Globus pallidus (tissue), 1 donor: ENCODE data around the gene BMP6.

Experiments used
- DNase-seq: peaks from one replicate; pipeline ENCODE4 v3.0.0-alpha.2; 2015; ENCODE audit warnings: low spot score

Gene BMP6

DNA sequence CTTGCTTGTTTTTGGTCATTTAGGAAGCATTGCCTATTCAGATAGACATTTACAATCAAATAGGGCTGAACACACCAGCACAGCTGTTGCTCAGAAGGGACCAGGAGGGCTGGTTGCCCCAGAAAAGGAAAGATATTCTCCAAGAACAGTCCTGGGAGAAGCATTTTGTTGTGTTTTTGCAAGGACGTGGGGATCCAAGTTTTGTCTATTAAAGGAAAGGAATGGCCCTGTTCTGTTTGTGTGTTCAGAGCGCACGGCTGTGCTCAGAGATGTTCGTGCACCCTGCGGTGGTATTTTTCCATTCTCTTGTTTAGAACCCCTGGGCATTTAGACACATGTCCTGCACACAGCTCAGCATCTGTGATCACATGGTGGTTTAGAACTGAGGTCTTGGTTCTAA is 102.2 kb downstream of the BMP6 start:
- DNase-seq = no peak

DNA sequence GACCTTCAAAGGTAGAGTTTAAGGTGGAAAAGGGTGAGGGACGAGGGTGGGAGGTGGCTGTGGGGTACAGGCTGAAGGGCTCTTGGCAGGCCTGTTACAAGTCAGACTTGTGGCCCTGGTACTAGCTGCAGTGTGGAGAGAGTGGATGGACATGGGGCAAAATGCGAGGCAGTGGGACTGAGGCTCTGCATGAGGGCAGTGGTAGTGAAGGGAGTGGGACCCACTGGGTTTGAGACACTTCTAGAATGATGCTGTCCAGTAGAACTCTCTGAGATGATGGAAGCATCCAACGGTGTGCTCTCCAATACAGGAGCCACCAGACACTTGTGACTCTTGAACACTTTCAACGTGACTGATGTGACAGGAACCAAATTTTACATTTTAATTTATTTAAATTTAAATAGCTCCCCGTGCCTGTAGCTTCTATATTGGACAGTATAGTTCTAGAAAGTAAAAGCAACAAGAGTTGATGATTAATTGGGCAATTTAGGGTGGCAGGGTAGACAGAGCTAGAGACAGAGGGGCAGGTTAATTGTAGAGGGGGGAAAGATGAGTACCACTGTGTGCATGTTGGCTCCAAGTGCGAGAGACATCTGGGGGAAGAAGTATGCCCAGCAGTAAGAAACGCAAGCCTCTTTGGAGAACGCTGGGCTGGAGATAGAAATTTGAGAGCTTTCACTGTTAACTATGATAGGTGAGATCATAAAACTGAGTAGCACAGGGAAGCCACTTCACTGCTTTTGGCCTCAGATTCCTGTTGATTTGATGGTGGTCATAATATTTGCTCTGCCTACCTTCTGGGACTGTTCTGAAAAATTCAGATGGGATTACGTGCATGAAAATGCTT is 107.2 kb downstream of the BMP6 start:
- no peak for DNase-seq

DNA sequence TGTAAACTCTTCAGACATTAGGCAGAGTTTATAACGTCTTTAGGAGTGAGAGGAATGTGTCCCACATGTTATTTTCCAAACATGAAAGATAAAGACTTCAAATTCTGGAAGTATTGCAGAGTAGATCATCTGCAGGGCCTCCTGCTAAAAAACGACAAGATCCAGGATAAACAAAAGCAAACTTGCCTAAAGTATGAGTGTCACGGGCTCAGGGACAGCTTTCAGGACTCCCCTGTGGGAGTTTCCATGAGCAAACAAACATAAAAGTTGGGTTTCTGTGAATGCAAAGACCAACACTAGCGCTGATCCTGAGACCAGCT is 107.8 kb downstream of the BMP6 start:
- DNase-seq = no peak

DNA sequence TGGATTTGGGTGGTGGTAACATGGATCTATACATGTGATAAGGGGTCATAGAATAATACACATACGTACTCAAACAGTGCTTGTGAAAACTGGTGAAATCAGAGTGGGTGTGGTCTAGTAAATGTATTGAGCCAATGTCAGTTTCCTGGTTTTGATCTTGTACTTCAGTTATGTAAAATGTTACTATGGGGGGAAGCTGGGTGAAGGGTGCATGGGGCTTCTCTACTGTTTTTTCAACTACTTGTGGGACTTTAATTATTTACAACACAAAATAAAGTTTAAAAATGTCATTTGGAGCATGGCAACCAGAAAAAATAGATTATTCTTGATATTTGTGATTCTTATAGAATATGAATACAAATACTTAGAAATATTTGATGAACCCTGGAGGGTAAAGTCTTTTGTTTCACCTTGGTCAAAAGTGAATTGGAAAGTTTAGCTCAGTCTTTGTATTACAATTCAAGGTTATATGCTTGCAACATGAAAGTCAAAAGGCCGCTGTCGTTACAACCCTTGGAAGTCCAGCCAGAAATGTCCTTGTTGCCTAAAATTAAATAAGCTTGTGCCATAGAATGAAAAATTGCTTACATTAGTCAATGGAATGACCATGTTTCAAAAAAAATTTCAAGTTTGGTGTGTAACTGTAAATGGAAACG is 110.6 kb downstream of the BMP6 start:
- DNase-seq = no peak

DNA sequence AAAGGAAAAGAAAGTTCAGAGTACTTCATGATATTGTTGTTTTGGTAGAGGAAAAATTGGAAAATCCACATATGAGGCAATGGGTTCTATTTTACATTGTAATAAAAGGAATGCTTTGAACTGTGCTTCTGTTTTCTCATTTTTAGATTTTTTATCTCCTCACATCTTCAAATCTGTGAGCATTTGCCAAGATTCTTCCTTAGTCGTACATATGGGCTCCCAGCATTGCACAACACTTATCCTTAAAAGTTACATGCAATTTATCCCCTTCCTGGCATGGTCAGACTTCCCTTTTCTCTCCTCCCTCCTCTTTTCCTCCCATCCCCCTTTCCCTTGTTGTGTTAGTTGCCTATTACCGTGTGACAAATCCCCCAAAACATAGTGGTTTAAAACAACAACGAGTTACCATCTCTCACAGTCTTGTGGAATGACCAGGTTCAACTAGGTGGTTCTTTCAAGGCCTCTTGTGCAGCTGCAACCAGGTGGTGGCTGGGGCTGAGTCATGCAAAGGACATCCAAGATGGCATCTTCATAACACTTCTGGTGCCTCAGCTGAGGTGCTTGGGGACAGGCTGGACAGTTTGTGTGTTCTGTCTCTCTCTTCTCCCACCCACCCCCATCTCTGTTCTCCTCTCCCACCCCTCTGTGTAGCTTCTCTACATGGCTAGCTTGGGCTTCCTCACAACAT is 116.0 kb downstream of the BMP6 start:
- no peak for DNase-seq

DNA sequence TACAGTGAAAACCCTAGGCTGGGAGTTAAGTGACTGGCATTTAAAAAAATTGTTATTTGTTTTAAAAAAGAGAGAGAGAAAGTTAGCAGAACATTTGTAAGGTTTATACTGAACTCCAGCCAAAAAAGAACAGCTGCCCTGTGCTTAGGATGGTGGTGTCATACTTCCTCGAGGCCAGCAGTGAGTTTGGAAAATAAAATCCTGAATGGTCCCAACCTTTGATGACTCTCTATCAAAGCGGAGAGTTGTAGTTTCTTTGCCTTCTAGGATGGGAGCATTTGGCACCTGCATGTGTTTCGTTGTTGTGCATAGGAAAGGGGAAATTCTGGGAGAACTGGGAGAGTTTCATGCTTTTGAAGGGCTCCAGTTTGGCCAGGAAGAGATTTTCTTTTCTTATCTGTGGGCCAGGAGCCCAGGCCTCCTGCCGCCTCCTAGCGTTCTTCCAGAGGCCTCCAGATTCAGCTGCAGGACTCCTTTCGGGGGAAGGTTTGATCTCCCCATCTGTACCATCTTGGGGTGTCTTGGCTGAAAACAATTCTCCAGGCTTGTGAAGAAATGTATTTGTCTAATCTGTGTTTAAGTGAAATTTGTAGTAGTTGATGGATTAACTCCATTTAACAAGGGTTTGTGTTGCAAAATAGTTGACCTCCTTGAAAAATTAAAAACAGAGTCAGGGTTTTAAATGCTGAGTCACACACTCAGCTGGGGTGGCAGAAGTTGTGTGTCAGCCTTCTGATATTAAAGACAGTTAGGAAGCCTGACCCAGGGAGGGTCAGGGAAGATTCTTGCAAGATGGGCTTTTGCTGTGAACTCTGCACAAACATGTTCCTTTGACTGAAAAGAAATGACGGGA is 121.3 kb downstream of the BMP6 start:
- DNase-seq = no peak

DNA sequence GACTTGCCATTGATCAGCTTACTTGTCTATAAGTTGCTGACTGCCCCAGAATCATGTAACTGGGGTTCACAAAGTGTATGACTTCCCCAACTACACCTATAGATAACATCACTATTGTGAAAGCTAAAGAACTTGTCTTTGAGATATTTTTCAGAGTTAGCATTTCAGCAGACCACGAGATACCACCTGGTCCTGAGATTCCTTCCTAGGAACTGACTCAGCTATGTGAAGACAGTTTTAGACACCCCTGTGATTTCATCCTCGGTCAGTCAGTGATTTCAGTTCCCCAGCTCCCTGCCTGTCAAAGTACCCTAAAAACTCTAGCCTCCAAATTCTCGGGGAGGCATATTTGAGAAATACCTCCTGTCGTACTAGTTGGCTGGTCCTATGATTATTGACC is 122.3 kb downstream of the BMP6 start:
- DNase-seq = no peak

DNA sequence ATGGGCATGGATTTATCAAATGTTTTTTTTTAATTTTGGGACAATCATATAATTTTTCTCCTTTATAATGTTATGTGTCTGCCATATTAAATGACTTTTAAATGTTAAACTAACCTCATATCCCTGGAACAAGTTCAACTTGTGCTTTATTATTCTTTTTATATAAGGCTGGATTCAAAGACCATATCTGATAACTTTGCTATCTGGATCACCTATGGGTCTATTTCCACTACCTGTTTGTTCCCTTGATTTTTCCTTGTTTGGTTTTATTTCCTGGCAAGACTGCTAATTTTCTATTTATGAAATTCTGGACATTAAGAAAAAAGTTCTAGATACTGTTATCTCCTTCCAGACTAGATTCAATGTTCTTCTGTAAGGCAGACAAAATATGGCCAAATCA is 125.9 kb downstream of the BMP6 start:
- DNase-seq = no peak

DNA sequence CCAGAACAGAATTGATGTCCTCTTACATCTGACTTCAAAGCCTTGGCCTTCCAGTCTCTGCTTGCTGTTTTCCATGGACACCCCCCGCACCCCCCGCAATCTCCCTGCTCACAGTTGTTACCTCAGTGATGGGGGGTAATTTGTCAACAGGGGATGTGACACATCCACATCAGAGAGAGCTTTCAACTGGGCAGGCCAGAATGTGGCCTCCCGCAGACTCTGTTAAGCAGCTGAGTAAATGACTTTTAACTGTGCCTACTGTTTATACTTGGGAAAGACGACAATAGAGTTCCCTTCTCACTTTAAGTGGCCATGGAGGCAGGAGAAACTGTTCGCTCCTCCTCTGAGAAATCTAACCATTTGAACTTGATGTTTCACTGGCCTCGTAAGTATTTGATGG is 133.7 kb downstream of the BMP6 start:
- no peak for DNase-seq

DNA sequence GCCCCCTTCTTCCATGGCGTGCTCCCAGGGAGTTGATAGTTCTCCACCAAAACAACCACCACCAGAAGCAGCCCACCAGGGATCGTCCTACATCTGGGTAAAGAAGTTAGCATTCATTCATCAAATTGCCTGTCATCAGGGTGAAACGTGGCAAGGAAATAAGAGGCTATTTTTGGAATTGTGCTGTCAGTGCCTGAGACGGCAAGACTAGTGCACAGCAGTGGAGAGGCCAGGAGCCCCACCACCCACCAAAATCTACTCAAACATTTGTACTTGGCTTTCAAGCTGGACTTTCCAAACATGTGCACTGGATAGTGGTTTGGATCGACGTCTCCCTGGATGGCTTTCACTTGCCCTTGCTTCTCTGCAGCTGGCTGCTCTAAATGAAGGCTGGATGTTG is 139.9 kb downstream of the BMP6 start:
- no peak for DNase-seq

DNA sequence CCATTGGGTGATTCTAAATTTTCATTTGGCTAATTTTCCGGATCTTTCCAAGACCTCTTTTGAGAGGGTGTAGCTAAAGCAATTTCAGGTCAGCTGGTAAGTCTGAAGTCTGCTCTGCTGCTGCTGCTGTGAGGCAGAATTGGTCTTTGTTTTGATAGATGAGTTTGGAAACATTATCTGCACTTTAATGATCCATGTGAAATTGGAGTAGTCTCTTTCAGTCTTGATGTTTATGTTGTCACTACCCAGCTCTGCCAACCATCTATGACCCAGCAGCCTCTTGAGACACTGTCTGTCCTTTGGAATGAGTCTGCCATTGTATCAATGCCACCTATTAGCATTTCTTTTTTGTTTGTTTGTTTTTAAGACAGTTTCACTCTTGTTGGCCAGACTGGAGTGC is 140.6 kb downstream of the BMP6 start:
- DNase-seq = no peak

DNA sequence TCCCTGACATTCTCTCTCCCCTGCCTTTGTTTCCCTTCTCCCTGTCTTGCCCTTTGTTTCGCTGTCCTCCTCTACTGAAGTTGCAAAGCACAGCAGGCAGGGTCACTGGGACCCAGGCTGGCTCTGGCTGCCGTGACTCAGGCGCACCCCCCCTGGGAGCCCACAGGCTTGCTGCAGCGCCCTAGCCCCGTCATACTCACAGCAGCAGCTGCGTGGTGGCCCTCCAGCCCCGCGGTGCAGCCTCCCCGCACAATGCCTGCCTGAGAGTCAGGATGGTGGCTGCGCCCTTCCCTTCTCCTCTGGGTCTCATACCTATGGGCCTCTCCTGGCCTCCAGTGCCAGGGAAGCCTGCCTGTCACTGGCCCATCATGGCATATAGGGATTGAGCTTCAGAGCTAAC is 143.0 kb downstream of the BMP6 start:
- DNase-seq = no peak

DNA sequence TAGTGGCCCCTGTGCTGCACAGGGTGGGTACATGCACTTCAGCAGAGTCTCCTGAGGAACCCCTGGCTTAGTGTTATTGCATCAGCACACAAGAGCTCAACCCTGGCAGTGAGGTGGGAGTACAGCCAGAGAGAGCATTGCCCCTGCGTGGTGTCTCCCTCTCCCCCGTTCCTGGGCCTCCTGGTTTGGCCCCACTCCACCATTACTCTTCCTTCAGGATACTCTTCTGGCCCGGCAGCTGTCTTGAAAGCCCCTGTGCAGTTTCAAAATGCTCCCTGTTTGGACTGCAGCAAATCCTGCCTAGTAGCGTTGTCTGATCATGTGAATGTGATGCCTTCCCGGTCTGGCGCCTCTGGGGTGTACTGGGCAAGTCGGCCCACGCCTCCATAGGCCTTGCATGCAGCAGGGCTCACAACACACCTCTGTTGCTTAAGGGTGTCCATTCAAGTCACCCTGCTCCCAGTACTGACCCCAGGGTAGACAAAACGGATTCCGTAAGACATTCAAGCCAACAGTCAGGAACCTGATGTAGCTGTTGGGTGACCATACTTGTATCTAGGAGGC is 152.6 kb downstream of the BMP6 start:
- no peak for DNase-seq

DNA sequence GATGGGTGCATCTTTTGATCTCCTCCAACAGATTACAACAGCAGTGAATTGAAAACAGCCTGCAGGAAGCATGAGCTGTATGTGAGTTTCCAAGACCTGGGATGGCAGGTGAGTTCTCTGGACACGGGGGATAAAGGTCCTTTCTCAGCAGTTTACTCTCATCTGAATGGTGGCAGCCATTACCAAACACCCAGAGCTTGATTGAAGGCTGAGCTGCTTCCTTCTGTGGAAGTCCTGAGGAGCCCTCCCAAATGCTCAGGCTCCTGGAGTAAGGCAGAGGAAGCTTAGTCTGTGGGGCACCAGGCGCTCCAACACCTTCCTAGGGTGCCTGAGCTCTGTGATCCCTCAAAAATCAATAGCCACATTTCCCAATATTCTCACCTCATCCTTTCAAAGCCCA is 153.1 kb downstream of the BMP6 start:
- no peak for DNase-seq

DNA sequence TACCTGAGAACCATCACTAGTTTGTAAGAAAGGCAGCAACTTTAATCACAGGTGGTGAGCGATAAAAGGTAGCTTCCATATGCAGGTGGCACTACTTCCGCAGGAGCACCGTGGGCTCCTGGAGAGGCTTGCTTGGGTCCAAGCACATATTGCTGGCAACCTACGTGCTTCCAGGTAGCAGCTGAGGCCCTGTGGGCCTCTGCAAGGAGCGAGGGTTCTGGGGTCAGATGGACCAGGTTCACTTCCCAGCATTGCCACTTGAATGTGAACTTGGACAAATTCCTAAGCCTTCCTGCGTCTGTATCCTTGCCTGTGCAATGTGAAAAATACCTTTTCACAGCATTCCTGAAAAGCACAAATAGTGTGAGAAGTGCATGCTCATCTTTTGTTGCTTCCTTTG is 153.7 kb downstream of the BMP6 start:
- no peak for DNase-seq

DNA sequence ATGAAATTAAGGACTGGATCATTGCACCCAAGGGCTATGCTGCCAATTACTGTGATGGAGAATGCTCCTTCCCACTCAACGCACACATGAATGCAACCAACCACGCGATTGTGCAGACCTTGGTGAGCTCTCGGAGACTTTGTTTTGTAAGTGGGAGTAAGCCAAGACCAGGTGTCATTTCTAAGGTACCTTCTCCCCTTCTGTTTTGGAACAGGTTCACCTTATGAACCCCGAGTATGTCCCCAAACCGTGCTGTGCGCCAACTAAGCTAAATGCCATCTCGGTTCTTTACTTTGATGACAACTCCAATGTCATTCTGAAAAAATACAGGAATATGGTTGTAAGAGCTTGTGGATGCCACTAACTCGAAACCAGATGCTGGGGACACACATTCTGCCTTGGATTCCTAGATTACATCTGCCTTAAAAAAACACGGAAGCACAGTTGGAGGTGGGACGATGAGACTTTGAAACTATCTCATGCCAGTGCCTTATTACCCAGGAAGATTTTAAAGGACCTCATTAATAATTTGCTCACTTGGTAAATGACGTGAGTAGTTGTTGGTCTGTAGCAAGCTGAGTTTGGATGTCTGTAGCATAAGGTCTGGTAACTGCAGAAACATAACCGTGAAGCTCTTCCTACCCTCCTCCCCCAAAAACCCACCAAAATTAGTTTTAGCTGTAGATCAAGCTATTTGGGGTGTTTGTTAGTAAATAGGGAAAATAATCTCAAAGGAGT is 154.2 kb downstream of the BMP6 start:
- no peak for DNase-seq

DNA sequence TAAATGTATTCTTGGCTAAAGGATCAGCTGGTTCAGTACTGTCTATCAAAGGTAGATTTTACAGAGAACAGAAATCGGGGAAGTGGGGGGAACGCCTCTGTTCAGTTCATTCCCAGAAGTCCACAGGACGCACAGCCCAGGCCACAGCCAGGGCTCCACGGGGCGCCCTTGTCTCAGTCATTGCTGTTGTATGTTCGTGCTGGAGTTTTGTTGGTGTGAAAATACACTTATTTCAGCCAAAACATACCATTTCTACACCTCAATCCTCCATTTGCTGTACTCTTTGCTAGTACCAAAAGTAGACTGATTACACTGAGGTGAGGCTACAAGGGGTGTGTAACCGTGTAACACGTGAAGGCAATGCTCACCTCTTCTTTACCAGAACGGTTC is 154.8 kb downstream of the BMP6 start:
- no peak for DNase-seq

DNA sequence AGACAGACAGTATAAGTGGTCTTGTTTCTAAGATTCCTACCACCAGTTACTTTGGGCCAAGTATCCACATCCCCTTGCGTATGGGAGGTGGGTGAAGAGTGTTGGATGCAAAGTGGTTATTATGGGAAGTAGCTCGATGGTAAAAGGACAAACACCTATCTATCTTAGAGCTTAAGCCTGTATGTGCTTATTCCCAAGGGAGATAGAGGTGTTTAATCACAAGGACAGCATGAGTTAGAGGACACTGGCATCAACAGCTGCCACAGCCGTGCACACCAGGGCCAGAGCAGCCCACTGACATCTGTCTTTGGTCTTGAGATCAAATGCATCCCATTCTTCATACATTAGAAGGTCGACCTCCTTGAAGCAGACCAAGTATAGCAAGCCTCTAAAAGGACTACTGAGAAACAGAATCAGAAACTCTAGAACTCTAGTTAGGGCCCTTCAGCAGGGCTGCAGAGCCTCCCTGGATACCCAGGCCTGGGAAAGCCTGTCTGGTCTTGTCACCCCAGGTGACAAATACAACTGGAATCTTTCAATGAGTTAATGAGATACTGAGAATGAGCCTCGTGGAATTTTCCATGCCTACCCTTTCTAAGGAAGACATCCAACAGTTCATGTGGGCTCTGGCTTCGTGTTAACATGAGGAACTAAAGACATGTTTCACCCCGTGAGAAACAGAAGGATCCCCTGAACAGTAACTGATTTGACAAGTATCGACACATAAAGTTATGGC is 156.0 kb downstream of the BMP6 start:
- DNase-seq = no peak

DNA sequence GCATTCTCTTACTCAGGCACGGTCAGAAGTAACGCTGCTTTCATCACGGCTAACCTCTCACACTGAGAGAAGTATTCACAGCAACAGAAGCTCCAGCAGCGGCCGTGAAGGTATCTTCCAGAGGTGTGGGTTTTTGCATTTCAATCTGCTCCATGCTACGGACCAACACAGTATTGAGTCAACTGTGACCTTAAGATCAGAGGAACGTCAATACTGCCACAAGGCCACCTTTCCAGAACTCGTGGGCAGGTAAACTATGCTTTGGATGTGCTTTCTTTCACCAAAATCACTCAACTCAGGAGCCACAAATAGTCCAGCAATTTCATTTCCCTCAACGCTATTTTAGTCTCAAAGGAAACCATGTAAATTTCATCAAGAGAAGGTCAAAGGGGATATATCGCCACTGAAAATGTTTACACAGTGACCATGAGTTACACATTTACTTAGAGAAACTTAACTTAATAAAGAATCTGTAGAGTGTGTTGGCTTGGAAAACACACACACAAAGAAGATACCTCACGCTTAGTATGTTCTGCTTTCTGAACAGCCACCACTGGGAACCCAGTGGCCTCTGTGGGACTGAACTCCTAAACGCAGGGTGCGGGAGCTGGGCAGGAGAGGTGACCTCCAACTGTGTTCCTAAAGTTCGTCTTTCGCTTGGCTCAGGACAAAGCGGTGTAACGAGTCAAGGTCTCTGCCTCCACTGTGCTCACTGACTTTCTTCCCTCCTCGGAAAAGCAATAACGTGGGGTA is 156.8 kb downstream of the BMP6 start:
- DNase-seq = no peak

DNA sequence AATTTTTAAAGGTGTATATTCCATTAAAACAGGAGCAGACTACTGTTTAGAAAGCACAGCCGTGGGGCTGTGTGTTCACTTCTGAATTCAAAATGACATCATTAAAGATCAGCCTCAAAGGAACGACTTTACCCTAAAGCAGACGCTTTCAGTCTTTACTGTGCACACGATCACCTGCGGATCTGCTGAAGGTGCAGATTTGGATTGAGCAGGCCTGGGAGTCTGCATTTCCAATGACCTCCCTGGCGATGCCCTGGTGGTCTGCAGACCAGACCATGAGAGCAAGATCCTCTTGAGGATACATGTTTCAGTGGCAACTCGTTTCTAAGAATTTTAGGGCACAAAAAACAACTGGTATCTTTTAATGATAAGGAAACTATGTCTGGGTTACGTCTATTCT is 157.5 kb downstream of the BMP6 start:
- DNase-seq = no peak
